H1 (cell line): ENCODE measurements around the gene TRIM52. TPM values are rescaled to one million over a fixed set of nuclear protein-coding genes. Genes with fewer than 3 reads are reported as not detected.
A peak's percentile ranks its signal among the peaks of the same experiment; 100 is the strongest.

Experiments
- ASH2L ChIP-seq: fragments of 200-600, 300-600 bp; sonication (generic); IDR thresholded peaks from one replicate; pipeline ENCODE4 v1.7.1; 2017; ENCODE audit warnings: low read length
- CBX8 ChIP-seq: fragments of 300-800, 300-1000 bp; sonication (generic); IDR thresholded peaks from 2 replicates; pipeline ENCODE4 v1.7.1; 2016; ENCODE audit warnings: low read depth, low read length, borderline replicate concordance
- CREB1 ChIP-seq: IDR thresholded peaks from 2 replicates; pipeline ENCODE4 v1.6.1; 2012; ENCODE audit warnings: inconsistent platforms
- EGR1 ChIP-seq: IDR thresholded peaks from 2 replicates; pipeline ENCODE4 v1.6.1; 2011; ENCODE audit warnings: low read depth, low read length, borderline replicate concordance
- KDM4A ChIP-seq: IDR thresholded peaks from one replicate; pipeline ENCODE4 v1.7.1; 2012; ENCODE audit warnings: low read depth, mild to moderate bottlenecking, moderate library complexity, low read length, inconsistent platforms; ENCODE audit not compliant: severe bottlenecking
- NANOG ChIP-seq: IDR thresholded peaks from 2 replicates; pipeline ENCODE4 v1.6.1; 2011; ENCODE audit warnings: low read length, low read depth, mild to moderate bottlenecking, inconsistent platforms; ENCODE audit not compliant: insufficient read depth, poor library complexity, severe bottlenecking
- POLR2A ChIP-seq, 2 experiments: IDR thresholded peaks; 1 replicate in 1 of 2; 2 replicates in 1 of 2; pipeline ENCODE4 v1.6.1; 2011; ENCODE audit warnings: low read depth in 2 of 2, low read length in 2 of 2, mild to moderate bottlenecking in 2 of 2; ENCODE audit errors: control extremely low read depth in 1 of 2
- POLR2AphosphoS5 ChIP-seq: IDR thresholded peaks from 2 replicates; pipeline ENCODE4 v1.6.1; 2011; ENCODE audit warnings: low read depth, low read length
- SIN3A ChIP-seq, 2 experiments: IDR thresholded peaks in 1 of 2; conservative IDR thresholded peaks in 1 of 2; 2 replicates each; pipeline ENCODE4 v1.6.1; 2011 to 2012; ENCODE audit warnings: low read length in 2 of 2, improper control_type of control experiment in 1 of 2, low read depth in 1 of 2, mild to moderate bottlenecking in 1 of 2
- SIX5 ChIP-seq: IDR thresholded peaks from 2 replicates; pipeline ENCODE4 v1.6.1; 2011; ENCODE audit warnings: mild to moderate bottlenecking, low read depth, low read length
- TBP ChIP-seq: IDR thresholded peaks from 2 replicates; pipeline ENCODE4 v1.6.1; 2011; ENCODE audit warnings: low read depth, low read length, improper control_type of control experiment
- YY1 ChIP-seq: IDR thresholded peaks from 2 replicates; pipeline ENCODE4 v1.6.1; 2011; ENCODE audit warnings: low read depth, mild to moderate bottlenecking, low read length
- polyA plus RNA-seq, 7 experiments: library from polyadenylated mRNA; depleted of rRNA in 3 of 7; stranded (reverse) in 5 of 7; unstranded in 2 of 7; fragments of >200 nt in 5 of 7; fragments of 200-250 nt in 2 of 7; gene quantifications; 1 replicate in 5 of 7; 2 replicates in 1 of 7; 4 replicates in 1 of 7; pipeline versions ENCODE4 v1.2.1 to v1.2.3, GENCODE V29; 2011 to 2013; ENCODE audit warnings: missing spikeins in 2 of 7, mixed read lengths in 2 of 7
- total RNA-seq: library from RNA; stranded (reverse); fragmentation: NEBNext Ultra II Directional; extraction: Animal tissue kit (Norgen Biotek cat#: 25700); gene quantifications from 2 replicates; pipeline ENCODE4 v1.2.1, GENCODE V29; 2021
- TF ChIP-seq, protein P1 (sequence below): IDR thresholded peaks from 2 replicates; pipeline ENCODE4 v1.6.1; 2011; ENCODE audit warnings: low read length, improper control_type of control experiment

The TRIM52 gene
- total and polyA plus RNA-seq, 2 of the 8 experiments (the other 6 are each of a cell fraction or from before 2014, with no cell fraction given): 4.2 to 5.7 TPM

DNA sequence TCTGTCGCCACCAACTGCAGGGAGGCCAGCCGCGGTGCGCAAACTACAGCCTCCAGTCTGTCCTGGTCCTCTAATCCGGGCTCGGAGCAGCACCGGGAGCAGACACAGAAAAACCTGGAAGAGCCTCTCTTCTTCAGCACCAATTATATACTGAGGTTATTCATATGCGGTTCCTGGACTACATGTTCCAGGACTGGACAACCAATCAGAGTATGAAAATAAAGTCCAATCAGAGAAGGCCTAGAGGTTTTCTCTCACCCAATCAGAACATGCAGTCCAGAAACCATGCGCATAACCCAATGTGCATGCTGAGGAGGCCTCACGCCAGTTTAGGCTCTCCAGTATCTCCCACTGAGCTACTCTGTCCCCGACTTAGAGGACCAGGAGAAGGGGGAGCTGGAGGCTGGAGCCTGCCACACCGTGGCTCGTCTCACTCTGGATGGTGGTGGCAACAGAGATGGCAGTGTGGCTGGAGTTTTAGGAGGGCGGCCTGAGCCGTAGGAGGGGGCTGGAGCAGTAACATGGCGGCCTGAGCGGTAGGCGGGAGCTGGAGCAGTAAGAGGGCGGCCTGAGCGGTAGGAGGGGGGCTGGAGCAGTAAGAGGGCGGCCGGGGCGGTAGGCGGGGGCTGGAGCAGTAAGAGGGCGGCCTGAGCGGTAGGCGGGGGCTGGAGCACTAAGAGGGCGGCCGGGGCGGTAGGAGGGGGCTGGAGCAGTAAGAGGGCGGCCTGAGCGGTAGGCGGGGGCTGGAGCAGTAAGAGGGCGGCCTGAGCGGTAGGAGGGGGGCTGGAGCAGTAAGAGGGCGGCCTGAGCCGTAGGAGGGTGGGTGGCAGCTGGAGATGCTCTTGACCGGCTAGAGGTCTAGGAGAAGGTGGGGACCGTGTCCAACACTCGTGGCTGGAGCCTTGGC, 20.4 kb upstream of the TRIM52 start (continued):
- peak; percentile 73 for TF ChIP-seq TBP
- no peak; the same call in 1 of the 2 replicates for TF ChIP-seq CREB1
- peak; percentile 78 for TF ChIP-seq YY1
- TF ChIP-seq SIN3A (conservative IDR thresholded peaks at IDR 0.05 in 1 of 2, IDR thresholded peaks at IDR 0.05 in 1 of 2; ENCODE audit: low read depth in 1 of 2, low read length in 2 of 2): peak; percentile 1 to 72; a peak in 1 of 4 replicates
- TF ChIP-seq ASH2L: peak; percentile 50
- peak; percentile 72 for TF ChIP-seq KDM4A
- TF ChIP-seq SIX5: no peak
- TF ChIP-seq POLR2A (IDR thresholded peaks at IDR 0.05; ENCODE audit: control extremely low read depth in 1 of 2, low read depth in 2 of 2, low read length in 2 of 2): peak; percentile 86 to 87
- peak; percentile 57; the same call in 1 of the 2 replicates for TF ChIP-seq EGR1
- TF ChIP-seq CBX8: no peak
- TF ChIP-seq, protein P1, sequence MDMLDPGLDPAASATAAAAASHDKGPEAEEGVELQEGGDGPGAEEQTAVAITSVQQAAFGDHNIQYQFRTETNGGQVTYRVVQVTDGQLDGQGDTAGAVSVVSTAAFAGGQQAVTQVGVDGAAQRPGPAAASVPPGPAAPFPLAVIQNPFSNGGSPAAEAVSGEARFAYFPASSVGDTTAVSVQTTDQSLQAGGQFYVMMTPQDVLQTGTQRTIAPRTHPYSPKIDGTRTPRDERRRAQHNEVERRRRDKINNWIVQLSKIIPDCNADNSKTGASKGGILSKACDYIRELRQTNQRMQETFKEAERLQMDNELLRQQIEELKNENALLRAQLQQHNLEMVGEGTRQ: no peak
- TF ChIP-seq NANOG: peak; percentile 22
- TF ChIP-seq POLR2AphosphoS5: peak; percentile 93
